ENCODE results near the gene ACOXL. TPM values are rescaled to one million over a fixed set of nuclear protein-coding genes. Genes with fewer than 3 reads are reported as not detected.

ACOXL gene
- total RNA-seq, 1 donor: not detected

DNA sequence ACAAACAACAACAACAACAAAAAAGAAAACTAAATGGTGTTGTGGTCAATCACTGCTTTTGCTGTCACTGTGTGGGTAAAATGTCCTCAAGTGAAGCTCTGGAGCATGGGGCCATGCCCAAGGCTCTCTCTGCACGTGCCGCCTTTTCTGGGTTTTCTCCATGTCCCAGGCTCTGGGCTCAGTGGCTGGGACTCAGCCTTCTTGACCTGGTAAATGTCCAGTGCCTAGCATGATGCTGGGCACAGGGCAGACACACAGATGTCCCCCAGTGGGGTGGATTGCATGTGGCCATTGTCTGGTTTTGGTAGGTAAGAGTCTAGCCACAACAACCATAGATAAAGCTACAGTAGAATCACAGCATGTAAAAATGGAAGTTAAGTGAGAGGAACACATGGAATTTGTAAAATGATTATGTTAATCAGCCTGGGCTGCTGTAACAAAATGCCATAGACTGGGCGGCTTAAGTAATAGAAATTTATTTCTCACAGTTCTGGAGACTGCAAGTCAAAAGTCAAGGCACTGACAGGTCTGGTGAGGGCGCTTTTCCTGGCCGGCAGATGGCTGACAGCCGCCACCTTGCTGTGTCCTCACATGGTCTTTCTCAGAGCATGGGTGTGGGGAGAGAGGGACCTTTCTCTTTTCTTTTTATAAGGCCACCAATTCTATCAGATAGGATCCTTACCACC is 174.4 kb downstream of the ACOXL start:
- Histone ChIP-seq H3K4me2 (ENCODE audit: insufficient read depth, low read length) (no peak overlapping the region), H3K4me1 (ENCODE audit: insufficient read depth, low read length) (peaks cover 5% of the 10 kb centered on the region), H3K27me3 (ENCODE audit: insufficient read depth, low read length) (peaks cover 12% of the 10 kb centered on the region), H3K9me3 (ENCODE audit: low read depth, low read length) (no peaks in the 10 kb centered on the region), H2AFZ (ENCODE audit: low read length) (no peak overlapping the region), H3K4me3 (ENCODE audit: insufficient read depth, low read length) (no peak overlapping the region), H3K27ac (ENCODE audit: low read depth, low read length) (no peak overlapping the region), H3K36me3 (ENCODE audit: insufficient read depth, low read length) (no peaks in the 10 kb centered on the region), H4K20me1 (ENCODE audit: insufficient read depth, low read length) (no peaks in the 10 kb centered on the region), H3K79me2 (ENCODE audit: insufficient read depth, low read length) (no peaks in the 10 kb centered on the region)
- DNase-seq (ENCODE audit: insufficient read length, low spot score, missing footprints): no peak
- TF ChIP-seq, protein P1, sequence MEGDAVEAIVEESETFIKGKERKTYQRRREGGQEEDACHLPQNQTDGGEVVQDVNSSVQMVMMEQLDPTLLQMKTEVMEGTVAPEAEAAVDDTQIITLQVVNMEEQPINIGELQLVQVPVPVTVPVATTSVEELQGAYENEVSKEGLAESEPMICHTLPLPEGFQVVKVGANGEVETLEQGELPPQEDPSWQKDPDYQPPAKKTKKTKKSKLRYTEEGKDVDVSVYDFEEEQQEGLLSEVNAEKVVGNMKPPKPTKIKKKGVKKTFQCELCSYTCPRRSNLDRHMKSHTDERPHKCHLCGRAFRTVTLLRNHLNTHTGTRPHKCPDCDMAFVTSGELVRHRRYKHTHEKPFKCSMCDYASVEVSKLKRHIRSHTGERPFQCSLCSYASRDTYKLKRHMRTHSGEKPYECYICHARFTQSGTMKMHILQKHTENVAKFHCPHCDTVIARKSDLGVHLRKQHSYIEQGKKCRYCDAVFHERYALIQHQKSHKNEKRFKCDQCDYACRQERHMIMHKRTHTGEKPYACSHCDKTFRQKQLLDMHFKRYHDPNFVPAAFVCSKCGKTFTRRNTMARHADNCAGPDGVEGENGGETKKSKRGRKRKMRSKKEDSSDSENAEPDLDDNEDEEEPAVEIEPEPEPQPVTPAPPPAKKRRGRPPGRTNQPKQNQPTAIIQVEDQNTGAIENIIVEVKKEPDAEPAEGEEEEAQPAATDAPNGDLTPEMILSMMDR (IDR thresholded peaks at IDR 0.05; ENCODE audit: extremely low read depth, low read depth, low read length): no peak

DNA sequence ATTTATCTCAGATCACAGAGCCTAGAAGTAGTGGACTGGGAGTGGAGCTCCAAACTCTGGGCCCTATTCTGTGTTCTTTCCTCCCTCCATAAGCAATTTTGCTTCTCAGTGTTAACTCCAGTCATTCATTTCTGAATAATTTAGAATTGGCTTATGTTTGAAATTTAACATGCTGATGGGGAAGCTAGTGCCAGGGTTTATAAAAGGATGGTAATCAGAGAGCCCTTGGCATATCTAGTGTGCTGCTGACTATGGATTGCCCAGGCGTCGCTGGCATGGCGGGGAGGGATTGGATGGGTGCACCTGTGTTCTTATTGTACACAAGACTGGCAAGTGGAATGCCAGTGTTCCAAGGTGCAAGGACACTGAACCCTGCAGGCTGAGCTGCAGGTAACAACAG is 177.1 kb downstream of the ACOXL start:
- no peak for DNase-seq (ENCODE audit: insufficient read length, low spot score, missing footprints)
- no peaks in the 10 kb centered on the region for H3K9me3 ChIP-seq (ENCODE audit: low read depth, low read length)
- no peaks in the 10 kb centered on the region for H3K36me3 ChIP-seq (ENCODE audit: insufficient read depth, low read length)
- H3K27ac ChIP-seq (ENCODE audit: low read depth, low read length): no peak overlapping the region
- H3K4me2 ChIP-seq (ENCODE audit: insufficient read depth, low read length): no peak overlapping the region
- H3K4me1 ChIP-seq (ENCODE audit: insufficient read depth, low read length): no peaks in the 10 kb centered on the region
- H3K27me3 ChIP-seq (ENCODE audit: insufficient read depth, low read length): peaks cover 12% of the 10 kb centered on the region
- H4K20me1 ChIP-seq (ENCODE audit: insufficient read depth, low read length): no peaks in the 10 kb centered on the region
- H3K4me3 ChIP-seq (ENCODE audit: insufficient read depth, low read length): no peak overlapping the region
- H3K79me2 ChIP-seq (ENCODE audit: insufficient read depth, low read length): no peaks in the 10 kb centered on the region
- TF ChIP-seq, protein P1 (IDR thresholded peaks at IDR 0.05; ENCODE audit: extremely low read depth, low read depth, low read length): no peak
- no peak overlapping the region for H2AFZ ChIP-seq (ENCODE audit: low read length)

DNA sequence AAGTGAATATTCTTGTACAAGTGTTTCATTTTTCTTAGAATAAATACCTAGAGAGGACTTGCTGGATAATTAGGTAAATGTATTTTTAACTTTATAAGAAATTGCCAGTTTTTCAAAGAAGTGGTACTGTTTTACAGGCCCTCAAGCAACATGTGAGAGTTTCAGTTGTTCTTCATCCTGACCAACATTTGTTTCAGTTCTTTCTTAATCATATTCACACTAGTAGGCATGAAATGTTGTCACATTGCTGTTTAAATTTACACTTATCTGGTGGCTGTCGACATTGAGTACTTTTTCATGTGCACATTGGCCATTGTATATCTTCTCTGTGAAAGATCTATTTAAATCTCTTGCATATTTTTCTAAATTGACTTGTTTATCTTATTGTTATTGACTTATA is 178.1 kb downstream of the ACOXL start:
- no peak overlapping the region for H3K27ac ChIP-seq (ENCODE audit: low read depth, low read length)
- TF ChIP-seq, protein P1 (IDR thresholded peaks at IDR 0.05; ENCODE audit: extremely low read depth, low read depth, low read length): no peak
- H3K4me3 ChIP-seq (ENCODE audit: insufficient read depth, low read length): no peak overlapping the region
- no peak overlapping the region for H3K4me2 ChIP-seq (ENCODE audit: insufficient read depth, low read length)
- no peaks in the 10 kb centered on the region for H4K20me1 ChIP-seq (ENCODE audit: insufficient read depth, low read length)
- DNase-seq (ENCODE audit: insufficient read length, low spot score, missing footprints): no peak
- no peaks in the 10 kb centered on the region for H3K36me3 ChIP-seq (ENCODE audit: insufficient read depth, low read length)
- H3K4me1 ChIP-seq (ENCODE audit: insufficient read depth, low read length): no peaks in the 10 kb centered on the region
- no peaks in the 10 kb centered on the region for H3K79me2 ChIP-seq (ENCODE audit: insufficient read depth, low read length)
- H3K9me3 ChIP-seq (ENCODE audit: low read depth, low read length): no peaks in the 10 kb centered on the region
- peaks cover 12% of the 10 kb centered on the region for H3K27me3 ChIP-seq (ENCODE audit: insufficient read depth, low read length)
- no peak overlapping the region for H2AFZ ChIP-seq (ENCODE audit: low read length)

DNA sequence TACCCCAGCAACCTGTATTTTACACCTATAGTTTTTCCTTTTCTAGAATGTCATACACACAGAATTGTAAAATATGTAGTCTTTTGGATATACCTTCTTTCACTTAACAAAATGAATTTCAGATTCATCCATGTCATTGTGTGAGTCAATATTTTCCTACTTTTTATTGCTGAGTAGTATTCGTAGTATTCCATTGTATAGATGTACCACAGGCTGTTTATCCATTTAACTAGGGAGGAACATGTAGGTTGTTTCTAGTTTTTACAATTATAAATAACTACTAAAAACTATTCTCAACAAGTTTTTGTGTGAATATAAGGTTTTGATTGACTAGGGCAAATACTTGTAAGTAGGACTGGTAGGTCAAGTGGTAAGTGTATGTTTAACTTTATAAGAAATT is 187.4 kb downstream of the ACOXL start:
- no peaks in the 10 kb centered on the region for H3K36me3 ChIP-seq (ENCODE audit: insufficient read depth, low read length)
- no peaks in the 10 kb centered on the region for H3K4me1 ChIP-seq (ENCODE audit: insufficient read depth, low read length)
- H3K27ac ChIP-seq (ENCODE audit: low read depth, low read length): no peak overlapping the region
- H3K79me2 ChIP-seq (ENCODE audit: insufficient read depth, low read length): no peaks in the 10 kb centered on the region
- no peaks in the 10 kb centered on the region for H4K20me1 ChIP-seq (ENCODE audit: insufficient read depth, low read length)
- no peak overlapping the region for H2AFZ ChIP-seq (ENCODE audit: low read length)
- DNase-seq (ENCODE audit: insufficient read length, low spot score, missing footprints): no peak
- H3K27me3 ChIP-seq (ENCODE audit: insufficient read depth, low read length): peaks cover 3% of the 10 kb centered on the region
- H3K9me3 ChIP-seq (ENCODE audit: low read depth, low read length): no peaks in the 10 kb centered on the region
- H3K4me3 ChIP-seq (ENCODE audit: insufficient read depth, low read length): no peak overlapping the region
- TF ChIP-seq, protein P1 (IDR thresholded peaks at IDR 0.05; ENCODE audit: extremely low read depth, low read depth, low read length): no peak
- H3K4me2 ChIP-seq (ENCODE audit: insufficient read depth, low read length): no peak overlapping the region
